Parathyroid adenoma (tissue), 2 donors: ENCODE measurements around the gene LRP4.
"Not testable (repeated sequence)": the region's sequence is repeated elsewhere in the genome, so short reads cannot be mapped to it uniquely, and the experiment has no call there.

Experiments used
- H2AFZ ChIP-seq: fragments of 300-600 bp; sonication (generic); one replicate; pipeline ENCODE4 v1.7.0; 2017; ENCODE audit warnings: antibody characterized with exemption, mild to moderate bottlenecking
- H3K27ac ChIP-seq: fragments of 300-600 bp; sonication (generic); one replicate; pipeline ENCODE4 v1.7.0; 2017
- H3K27me3 ChIP-seq: fragments of 300-600 bp; sonication (generic); one replicate; pipeline ENCODE4 v1.7.0; 2017; ENCODE audit warnings: low read length; ENCODE audit not compliant: control insufficient read depth, insufficient read depth
- H3K36me3 ChIP-seq: fragments of 300-600 bp; sonication (generic); one replicate; pipeline ENCODE4 v1.7.0; 2017; ENCODE audit warnings: low read length; ENCODE audit not compliant: control insufficient read depth, insufficient read depth
- H3K4me1 ChIP-seq: fragments of 300-600 bp; sonication (generic); one replicate; pipeline ENCODE4 v1.7.0; 2017; ENCODE audit warnings: control low read depth
- H3K4me2 ChIP-seq: fragments of 300-600 bp; sonication (generic); one replicate; pipeline ENCODE4 v1.7.0; 2017; ENCODE audit warnings: low read length
- H3K4me3 ChIP-seq: fragments of 300-600 bp; sonication (generic); one replicate; pipeline ENCODE4 v1.7.0; 2017; ENCODE audit warnings: low read depth, low read length
- H3K79me2 ChIP-seq: fragments of 300-600 bp; sonication (generic); one replicate; pipeline ENCODE4 v1.7.0; 2017; ENCODE audit warnings: control low read depth
- H3K9ac ChIP-seq: fragments of 300-600 bp; sonication (generic); one replicate; pipeline ENCODE4 v1.7.0; 2017; ENCODE audit warnings: mild to moderate bottlenecking
- H3K9me3 ChIP-seq: fragments of 300-600 bp; sonication (generic); one replicate; pipeline ENCODE4 v1.7.0; 2017; ENCODE audit warnings: low read length; ENCODE audit not compliant: control insufficient read depth
- TF ChIP-seq, protein P1 (sequence below): fragments of 300-600 bp; sonication (generic); IDR thresholded peaks from one replicate; pipeline ENCODE4 v1.7.0; 2017; ENCODE audit warnings: antibody characterized with exemption, mild to moderate bottlenecking
- donor health status: primary hyperparathyroidism.

LRP4 gene

DNA sequence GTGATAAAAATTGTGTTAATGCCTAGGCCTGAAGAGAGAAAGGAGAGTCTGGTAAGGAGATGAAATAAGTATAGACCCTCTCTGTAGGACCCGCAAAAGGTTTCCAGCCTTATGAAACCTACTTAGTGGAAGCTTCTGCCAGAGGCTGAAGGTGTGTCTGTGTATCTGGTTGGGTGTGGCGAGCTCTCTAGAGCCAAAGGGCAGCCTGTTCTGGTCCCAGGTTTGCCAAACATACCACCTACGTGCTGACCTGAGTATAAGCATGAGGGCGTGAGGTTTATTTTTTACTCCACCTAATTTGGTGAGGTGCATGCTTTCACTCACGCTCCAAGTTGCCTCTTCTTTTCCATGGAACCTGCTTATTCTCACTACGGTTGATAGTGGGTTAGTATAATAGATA lies 23.8 kb upstream of the LRP4 start:
- H3K4me1 ChIP-seq, result peaks cover 2% of the 10 kb centered on the region
- H3K36me3 ChIP-seq, result no peaks in the 10 kb centered on the region
- no peak overlapping the region for H3K4me2 ChIP-seq
- peaks cover 2% of the 10 kb centered on the region for H3K79me2 ChIP-seq
- H2AFZ ChIP-seq, result no peak overlapping the region
- no peaks in the 10 kb centered on the region for H3K27me3 ChIP-seq
- no peaks in the 10 kb centered on the region for H3K9me3 ChIP-seq
- no peak overlapping the region for H3K9ac ChIP-seq
- TF ChIP-seq, protein P1, sequence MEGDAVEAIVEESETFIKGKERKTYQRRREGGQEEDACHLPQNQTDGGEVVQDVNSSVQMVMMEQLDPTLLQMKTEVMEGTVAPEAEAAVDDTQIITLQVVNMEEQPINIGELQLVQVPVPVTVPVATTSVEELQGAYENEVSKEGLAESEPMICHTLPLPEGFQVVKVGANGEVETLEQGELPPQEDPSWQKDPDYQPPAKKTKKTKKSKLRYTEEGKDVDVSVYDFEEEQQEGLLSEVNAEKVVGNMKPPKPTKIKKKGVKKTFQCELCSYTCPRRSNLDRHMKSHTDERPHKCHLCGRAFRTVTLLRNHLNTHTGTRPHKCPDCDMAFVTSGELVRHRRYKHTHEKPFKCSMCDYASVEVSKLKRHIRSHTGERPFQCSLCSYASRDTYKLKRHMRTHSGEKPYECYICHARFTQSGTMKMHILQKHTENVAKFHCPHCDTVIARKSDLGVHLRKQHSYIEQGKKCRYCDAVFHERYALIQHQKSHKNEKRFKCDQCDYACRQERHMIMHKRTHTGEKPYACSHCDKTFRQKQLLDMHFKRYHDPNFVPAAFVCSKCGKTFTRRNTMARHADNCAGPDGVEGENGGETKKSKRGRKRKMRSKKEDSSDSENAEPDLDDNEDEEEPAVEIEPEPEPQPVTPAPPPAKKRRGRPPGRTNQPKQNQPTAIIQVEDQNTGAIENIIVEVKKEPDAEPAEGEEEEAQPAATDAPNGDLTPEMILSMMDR, result no peak
- H3K27ac ChIP-seq, result no peak overlapping the region
- H3K4me3 ChIP-seq, result no peak overlapping the region

DNA sequence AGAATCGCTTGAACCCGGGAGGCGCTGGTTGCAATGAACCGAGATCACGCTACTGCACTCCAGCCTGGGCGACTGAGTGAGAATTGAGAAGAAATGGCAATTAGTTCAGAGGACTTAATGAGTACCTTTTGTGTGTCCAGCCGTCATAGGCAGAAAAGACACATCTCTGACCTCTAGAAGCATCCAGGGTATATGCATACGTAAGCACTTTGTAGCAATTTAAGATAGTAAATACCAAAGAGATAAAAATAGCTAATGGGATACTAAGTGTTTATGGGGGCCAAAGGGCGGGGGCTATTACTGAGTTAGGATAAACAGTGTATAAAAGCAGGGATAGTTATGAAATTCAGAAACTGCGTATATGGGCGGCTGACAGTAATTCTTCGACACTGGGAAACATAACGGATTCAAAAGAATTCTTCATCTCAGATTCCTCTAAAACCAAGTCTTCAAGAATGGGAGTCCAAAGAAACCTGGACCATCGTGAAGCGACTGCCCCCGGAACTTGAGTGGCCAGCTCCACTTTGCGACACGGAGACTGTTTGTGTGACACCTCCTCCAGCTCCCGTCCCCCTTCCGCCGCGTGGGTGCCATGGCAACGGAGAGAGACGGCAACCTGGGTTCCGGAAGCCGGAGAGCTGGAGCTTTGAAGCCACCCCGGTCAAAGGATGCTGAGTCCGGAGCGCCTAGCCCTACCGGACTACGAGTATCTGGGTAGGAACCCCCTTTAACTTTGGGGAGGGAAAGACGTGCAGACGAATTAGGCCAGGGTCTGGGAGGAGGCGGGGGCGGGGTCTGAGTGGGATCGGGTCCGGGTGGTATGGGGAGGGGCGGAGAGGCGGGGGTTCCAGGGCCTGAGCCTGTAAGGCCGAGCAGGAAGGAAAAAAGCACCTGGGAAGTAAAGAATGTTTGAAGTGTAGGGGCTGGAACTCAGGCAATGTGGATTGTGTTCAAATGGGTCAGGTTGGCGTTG lies 18.1 kb upstream of the LRP4 start, which contains the start of gene CSTPP1:
TSS of gene CSTPP1 (plus strand) at position 624 of the 973 bp plus-strand sequence. CDS start at position 669, 45 bp downstream.
- Histone ChIP-seq H3K9me3 (no peaks in the 10 kb centered on the region), H3K36me3 (no peaks in the 10 kb centered on the region), H3K9ac (no peak within 1 kb of the TSS), H3K4me1 (peaks cover 3% of the 10 kb centered on the region), H3K4me3 (peak within 1 kb of the TSS; percentile 77), H3K4me2 (peak within 1 kb of the TSS; percentile 42), H3K27me3 (no peaks in the 10 kb centered on the region), H2AFZ (peak within 1 kb of the TSS; percentile 85), H3K79me2 (peaks cover 13% of the 10 kb centered on the region), H3K27ac (peak within 1 kb of the TSS; percentile 49)
- TF ChIP-seq, protein P1, result no peak

GRCh38 chr11:46930089-46930488 lies 11.7 kb upstream of the LRP4 start:
- Histone ChIP-seq H2AFZ (no peak overlapping the region), H3K9me3 (no peaks in the 10 kb centered on the region)
- TF ChIP-seq, protein P1, result no peak

GRCh38 chr11:46928701-46929100 lies 10.4 kb upstream of the LRP4 start:
- not testable (repeated sequence) for H3K79me2 ChIP-seq, H3K27ac ChIP-seq, H3K4me3 ChIP-seq, H3K27me3 ChIP-seq, H3K4me2 ChIP-seq, H3K9ac ChIP-seq, H3K9me3 ChIP-seq, H3K4me1 ChIP-seq, H3K36me3 ChIP-seq, H2AFZ ChIP-seq

More at GRCh38 chr11:46930089-46930488, 11.7 kb upstream of the LRP4 start:
- H3K9ac ChIP-seq, result no peak overlapping the region
- no peaks in the 10 kb centered on the region for H3K27me3 ChIP-seq
- H3K4me3 ChIP-seq, result no peak overlapping the region
- no peaks in the 10 kb centered on the region for H3K4me1 ChIP-seq
- no peaks in the 10 kb centered on the region for H3K36me3 ChIP-seq
- no peak overlapping the region for H3K4me2 ChIP-seq
- no peaks in the 10 kb centered on the region for H3K79me2 ChIP-seq
- H3K27ac ChIP-seq, result no peak overlapping the region

DNA sequence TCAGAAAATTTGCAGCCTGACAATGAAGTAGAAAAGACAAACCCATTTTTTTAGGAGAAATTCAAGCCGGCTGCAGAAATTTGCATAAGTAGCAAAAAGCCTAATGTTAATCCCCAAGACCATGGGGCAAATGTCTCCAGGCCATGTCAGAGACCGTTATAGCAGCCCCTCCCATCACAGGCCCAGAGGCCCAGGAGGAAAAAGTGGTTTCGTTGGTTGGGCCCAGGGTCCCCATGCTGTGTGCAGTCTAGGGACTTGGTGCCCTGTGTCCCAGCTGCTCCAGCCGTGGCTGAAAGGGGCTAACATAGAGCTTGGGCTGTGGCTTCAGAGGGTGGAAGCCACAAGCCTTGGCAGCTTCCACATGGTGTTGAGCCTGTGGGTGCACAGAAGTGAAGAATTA lies 9.6 kb upstream of the LRP4 start:
- H3K4me2 ChIP-seq, H3K79me2 ChIP-seq, H3K9me3 ChIP-seq, H3K36me3 ChIP-seq, H2AFZ ChIP-seq, H3K27ac ChIP-seq, H3K4me1 ChIP-seq, H3K27me3 ChIP-seq, H3K4me3 ChIP-seq, H3K9ac ChIP-seq: not testable (repeated sequence)
